A549 (cell line): ENCODE measurements around the gene FJX1.

Source experiments
- CHD2 ChIP-seq: fragments of 150-350 bp; IDR thresholded peaks from 2 replicates; pipeline ENCODE4 v1.6.1; 2014; ENCODE audit warnings: low read length; ENCODE audit not compliant: partially characterized antibody
- HOXB13 ChIP-seq: fragments of 250-450 bp; sonication (Bioruptor Pico); IDR thresholded peaks from 2 replicates; pipeline ENCODE4 v1.5.0; 2020; ENCODE audit warnings: low read depth, mild to moderate bottlenecking, moderate library complexity
- MAFK ChIP-seq: fragments of 450-650 bp; IDR thresholded peaks from 2 replicates; pipeline ENCODE4 v1.6.1; 2014; ENCODE audit not compliant: partially characterized antibody
- POLR2A ChIP-seq: IDR thresholded peaks from 2 replicates; pipeline ENCODE4 v1.6.1; 2012; ENCODE audit warnings: mild to moderate bottlenecking, low read length
- RAD21 ChIP-seq, 2 experiments: fragments of >200 bp in 1 of 2; sonication (Bioruptor Twin) in 1 of 2; formaldehyde crosslinking in 1 of 2; IDR thresholded peaks in 1 of 2; conservative IDR thresholded peaks in 1 of 2; 2 replicates in 1 of 2; 3 replicates in 1 of 2; pipeline ENCODE4 v1.6.1; 2012 to 2018; ENCODE audit warnings: inconsistent platforms in 1 of 2
- SREBF2 ChIP-seq: fragments of 450-650 bp; IDR thresholded peaks from 2 replicates; pipeline ENCODE4 v1.6.1; 2014; ENCODE audit warnings: mild to moderate bottlenecking, moderate library complexity
- TF ChIP-seq, protein P1 (sequence below): fragments of 200-600 bp; sonication (generic); IDR thresholded peaks from 2 replicates; pipeline ENCODE4 v1.6.1; 2016; ENCODE audit warnings: antibody characterized with exemption, mild to moderate bottlenecking, moderate library complexity
- TF ChIP-seq, protein P2 (sequence below): fragments of >200 bp; sonication (Bioruptor Twin); formaldehyde crosslinking; IDR thresholded peaks from 3 replicates; pipeline ENCODE4 v1.5.1; 2016
- TF ChIP-seq, protein P3 (sequence below): IDR thresholded peaks from 2 replicates; pipeline ENCODE4 v1.6.1; 2012

DNA sequence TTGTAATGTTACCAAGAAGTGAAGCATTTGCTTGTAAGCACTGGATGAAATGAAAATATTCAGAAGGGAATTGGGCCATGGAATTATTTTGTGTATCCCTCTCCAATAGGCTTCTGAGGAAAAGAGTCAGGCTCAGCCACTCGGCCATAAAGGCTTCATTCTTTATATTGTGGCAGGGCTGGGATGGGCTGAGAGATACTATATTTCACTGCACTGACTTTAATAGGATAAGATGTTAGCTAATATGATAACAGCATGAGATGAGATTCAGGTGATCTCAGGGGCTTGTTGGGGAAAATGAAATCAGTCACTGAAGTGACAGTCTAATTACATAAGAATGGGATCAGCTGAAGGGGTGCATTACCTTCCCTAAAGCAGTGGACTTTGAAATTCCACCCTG is 37.0 kb downstream of the FJX1 start:
- TF ChIP-seq, protein P1, sequence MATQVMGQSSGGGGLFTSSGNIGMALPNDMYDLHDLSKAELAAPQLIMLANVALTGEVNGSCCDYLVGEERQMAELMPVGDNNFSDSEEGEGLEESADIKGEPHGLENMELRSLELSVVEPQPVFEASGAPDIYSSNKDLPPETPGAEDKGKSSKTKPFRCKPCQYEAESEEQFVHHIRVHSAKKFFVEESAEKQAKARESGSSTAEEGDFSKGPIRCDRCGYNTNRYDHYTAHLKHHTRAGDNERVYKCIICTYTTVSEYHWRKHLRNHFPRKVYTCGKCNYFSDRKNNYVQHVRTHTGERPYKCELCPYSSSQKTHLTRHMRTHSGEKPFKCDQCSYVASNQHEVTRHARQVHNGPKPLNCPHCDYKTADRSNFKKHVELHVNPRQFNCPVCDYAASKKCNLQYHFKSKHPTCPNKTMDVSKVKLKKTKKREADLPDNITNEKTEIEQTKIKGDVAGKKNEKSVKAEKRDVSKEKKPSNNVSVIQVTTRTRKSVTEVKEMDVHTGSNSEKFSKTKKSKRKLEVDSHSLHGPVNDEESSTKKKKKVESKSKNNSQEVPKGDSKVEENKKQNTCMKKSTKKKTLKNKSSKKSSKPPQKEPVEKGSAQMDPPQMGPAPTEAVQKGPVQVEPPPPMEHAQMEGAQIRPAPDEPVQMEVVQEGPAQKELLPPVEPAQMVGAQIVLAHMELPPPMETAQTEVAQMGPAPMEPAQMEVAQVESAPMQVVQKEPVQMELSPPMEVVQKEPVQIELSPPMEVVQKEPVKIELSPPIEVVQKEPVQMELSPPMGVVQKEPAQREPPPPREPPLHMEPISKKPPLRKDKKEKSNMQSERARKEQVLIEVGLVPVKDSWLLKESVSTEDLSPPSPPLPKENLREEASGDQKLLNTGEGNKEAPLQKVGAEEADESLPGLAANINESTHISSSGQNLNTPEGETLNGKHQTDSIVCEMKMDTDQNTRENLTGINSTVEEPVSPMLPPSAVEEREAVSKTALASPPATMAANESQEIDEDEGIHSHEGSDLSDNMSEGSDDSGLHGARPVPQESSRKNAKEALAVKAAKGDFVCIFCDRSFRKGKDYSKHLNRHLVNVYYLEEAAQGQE: no peak
- TF ChIP-seq, protein P2, sequence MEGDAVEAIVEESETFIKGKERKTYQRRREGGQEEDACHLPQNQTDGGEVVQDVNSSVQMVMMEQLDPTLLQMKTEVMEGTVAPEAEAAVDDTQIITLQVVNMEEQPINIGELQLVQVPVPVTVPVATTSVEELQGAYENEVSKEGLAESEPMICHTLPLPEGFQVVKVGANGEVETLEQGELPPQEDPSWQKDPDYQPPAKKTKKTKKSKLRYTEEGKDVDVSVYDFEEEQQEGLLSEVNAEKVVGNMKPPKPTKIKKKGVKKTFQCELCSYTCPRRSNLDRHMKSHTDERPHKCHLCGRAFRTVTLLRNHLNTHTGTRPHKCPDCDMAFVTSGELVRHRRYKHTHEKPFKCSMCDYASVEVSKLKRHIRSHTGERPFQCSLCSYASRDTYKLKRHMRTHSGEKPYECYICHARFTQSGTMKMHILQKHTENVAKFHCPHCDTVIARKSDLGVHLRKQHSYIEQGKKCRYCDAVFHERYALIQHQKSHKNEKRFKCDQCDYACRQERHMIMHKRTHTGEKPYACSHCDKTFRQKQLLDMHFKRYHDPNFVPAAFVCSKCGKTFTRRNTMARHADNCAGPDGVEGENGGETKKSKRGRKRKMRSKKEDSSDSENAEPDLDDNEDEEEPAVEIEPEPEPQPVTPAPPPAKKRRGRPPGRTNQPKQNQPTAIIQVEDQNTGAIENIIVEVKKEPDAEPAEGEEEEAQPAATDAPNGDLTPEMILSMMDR: no peak
- no peak for TF ChIP-seq HOXB13 (CRISPR knock-in tag)
- TF ChIP-seq, protein P3, sequence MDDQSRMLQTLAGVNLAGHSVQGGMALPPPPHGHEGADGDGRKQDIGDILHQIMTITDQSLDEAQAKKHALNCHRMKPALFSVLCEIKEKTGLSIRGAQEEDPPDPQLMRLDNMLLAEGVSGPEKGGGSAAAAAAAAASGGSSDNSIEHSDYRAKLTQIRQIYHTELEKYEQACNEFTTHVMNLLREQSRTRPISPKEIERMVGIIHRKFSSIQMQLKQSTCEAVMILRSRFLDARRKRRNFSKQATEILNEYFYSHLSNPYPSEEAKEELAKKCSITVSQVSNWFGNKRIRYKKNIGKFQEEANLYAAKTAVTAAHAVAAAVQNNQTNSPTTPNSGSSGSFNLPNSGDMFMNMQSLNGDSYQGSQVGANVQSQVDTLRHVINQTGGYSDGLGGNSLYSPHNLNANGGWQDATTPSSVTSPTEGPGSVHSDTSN: no peak
- no peak for TF ChIP-seq MAFK
- TF ChIP-seq CHD2: no peak
- no peak for TF ChIP-seq SREBF2
- no peak for TF ChIP-seq RAD21 (conservative IDR thresholded peaks at IDR 0.05 in 1 of 2, IDR thresholded peaks at IDR 0.05 in 1 of 2)
- TF ChIP-seq POLR2A: no peak
